ENCODE data around the gene LRFN3. TPM values are rescaled to one million over a fixed set of nuclear protein-coding genes. Genes with fewer than 3 reads are reported as not detected.

The LRFN3 gene
- total and polyA plus RNA-seq, 3 donors from 2014 or later, result 12.7 to 31.7 (median 27.6) TPM

DNA sequence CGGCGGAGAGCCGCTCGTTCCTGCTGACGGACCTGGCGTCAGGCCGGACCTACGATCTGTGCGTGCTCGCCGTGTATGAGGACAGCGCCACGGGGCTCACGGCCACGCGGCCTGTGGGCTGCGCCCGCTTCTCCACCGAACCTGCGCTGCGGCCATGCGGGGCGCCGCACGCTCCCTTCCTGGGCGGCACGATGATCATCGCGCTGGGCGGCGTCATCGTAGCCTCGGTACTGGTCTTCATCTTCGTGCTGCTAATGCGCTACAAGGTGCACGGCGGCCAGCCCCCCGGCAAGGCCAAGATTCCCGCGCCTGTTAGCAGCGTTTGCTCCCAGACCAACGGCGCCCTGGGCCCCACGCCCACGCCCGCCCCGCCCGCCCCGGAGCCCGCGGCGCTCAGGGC lies 8.4 kb downstream of the LRFN3 start:
- no peak for DNase-seq
- H3K4me3 ChIP-seq, result peak overlapping the region in 1 of 2 donors; percentile 5
- no peak overlapping the region for H3K27ac ChIP-seq
- TF ChIP-seq CTCF (IDR thresholded peaks at IDR 0.05) (no peak), POLR2A (IDR thresholded peaks at IDR 0.05) (no peak)
- intact Hi-C loops (cut with DNase I; ENCODE audit: low total_unique reads), result no loop called here
- no peaks in the 10 kb centered on the region for H3K4me1 ChIP-seq
- H3K27me3 ChIP-seq, result no peaks in the 10 kb centered on the region
- WGBS, 2 donors, result 70 to 72% methylated on average over 42 to 50 of the region's 52 CpGs
- H3K9me3 ChIP-seq, result no peaks in the 10 kb centered on the region
- H3K36me3 ChIP-seq (ENCODE audit: low read depth, missing control alignments), result no peaks in the 10 kb centered on the region

DNA sequence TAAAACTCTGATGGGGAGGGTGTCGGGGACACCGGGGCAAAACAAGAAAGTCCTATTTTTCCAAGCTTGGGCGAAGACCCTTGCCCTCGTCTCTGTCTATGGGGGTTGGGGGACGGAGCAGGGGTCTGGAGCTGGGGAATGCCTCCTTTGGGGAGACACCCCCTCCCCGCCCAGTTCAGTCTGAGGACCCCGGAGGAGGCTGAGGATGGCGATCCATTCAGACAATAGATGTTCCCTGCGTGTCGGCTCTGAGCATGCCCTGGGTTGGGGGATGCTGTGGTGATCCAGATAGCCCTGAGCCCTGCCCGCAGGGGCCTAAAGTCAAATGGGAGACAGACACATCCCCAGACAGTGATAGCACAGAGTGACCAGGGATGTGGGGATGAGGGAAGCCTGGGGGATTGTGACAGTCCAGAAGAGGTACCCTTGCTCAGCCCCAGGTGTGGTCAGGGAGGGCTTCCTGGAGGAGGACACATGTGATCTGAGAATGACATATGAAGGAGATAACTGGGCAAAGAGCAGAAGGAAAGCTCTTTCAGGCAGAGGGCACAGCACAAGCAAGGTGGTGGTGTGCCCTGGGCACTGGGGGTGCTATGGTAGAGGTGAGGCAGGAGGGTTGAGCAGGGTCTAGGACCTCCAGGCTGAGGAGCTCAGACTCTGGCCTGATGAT lies 9.1 kb downstream of the LRFN3 start:
- Histone ChIP-seq H3K27me3 (no peaks in the 10 kb centered on the region), H3K27ac (no peak overlapping the region), H3K4me1 (no peaks in the 10 kb centered on the region), H3K9me3 (no peaks in the 10 kb centered on the region), H3K4me3 (peak overlapping the region in 1 of 2 donors; percentile 5), H3K36me3 (ENCODE audit: low read depth, missing control alignments) (no peaks in the 10 kb centered on the region)
- WGBS, 2 donors, result 55 to 83% methylated on average over 11 of the region's 11 CpGs
- no peak for TF ChIP-seq POLR2A (IDR thresholded peaks at IDR 0.05)
- TF ChIP-seq CTCF (IDR thresholded peaks at IDR 0.05), result no peak
- DNase-seq, result no peak
- intact Hi-C loops (cut with DNase I; ENCODE audit: low total_unique reads), result no loop called here

GRCh38 chr19:35946203-35946602 lies 10.0 kb downstream of the LRFN3 start:
- intact Hi-C loops (cut with DNase I; ENCODE audit: low total_unique reads), result no loop called here
- 92 to 96% methylated on average over 4 of the region's 4 CpGs for WGBS, 2 donors
- Histone ChIP-seq H3K27ac (no peak overlapping the region), H3K4me3 (no peak overlapping the region), H3K36me3 (ENCODE audit: low read depth, missing control alignments) (no peaks in the 10 kb centered on the region), H3K9me3 (no peaks in the 10 kb centered on the region), H3K27me3 (no peaks in the 10 kb centered on the region), H3K4me1 (no peaks in the 10 kb centered on the region)
- DNase-seq, result no peak
- TF ChIP-seq POLR2A (IDR thresholded peaks at IDR 0.05), result no peak
- no peak for TF ChIP-seq CTCF (IDR thresholded peaks at IDR 0.05)

- no peaks in the 10 kb centered on the region for H3K4me1 ChIP-seq
- 25 to 41% methylated on average over 2 of the region's 2 CpGs for WGBS, 2 donors
- H3K36me3 ChIP-seq (ENCODE audit: low read depth, missing control alignments), result no peaks in the 10 kb centered on the region
- no peak for DNase-seq
- H3K27ac ChIP-seq, result no peak overlapping the region
- no peaks in the 10 kb centered on the region for H3K9me3 ChIP-seq
- intact Hi-C loops (cut with DNase I; ENCODE audit: low total_unique reads), result no loop called here
- H3K27me3 ChIP-seq, result no peaks in the 10 kb centered on the region
- no peak overlapping the region for H3K4me3 ChIP-seq
- TF ChIP-seq POLR2A (IDR thresholded peaks at IDR 0.05) (no peak), CTCF (IDR thresholded peaks at IDR 0.05) (no peak)
These were observed 13.0 kb downstream of the LRFN3 start for GRCh38 chr19:35949131-35949530.

Measured in testis (tissue), 3 donors.